GM18511 (cell line): ENCODE measurements around the gene POU6F2.

ENCODE experiments used
- ATAC-seq: cut with Tn5 transposase; IDR thresholded peaks from one replicate; pipeline ENCODE4 v1.9.1; 2021; ENCODE audit warnings: mild to moderate bottlenecking, moderate library complexity; ENCODE audit not compliant: unreplicated experiment

POU6F2 gene

DNA sequence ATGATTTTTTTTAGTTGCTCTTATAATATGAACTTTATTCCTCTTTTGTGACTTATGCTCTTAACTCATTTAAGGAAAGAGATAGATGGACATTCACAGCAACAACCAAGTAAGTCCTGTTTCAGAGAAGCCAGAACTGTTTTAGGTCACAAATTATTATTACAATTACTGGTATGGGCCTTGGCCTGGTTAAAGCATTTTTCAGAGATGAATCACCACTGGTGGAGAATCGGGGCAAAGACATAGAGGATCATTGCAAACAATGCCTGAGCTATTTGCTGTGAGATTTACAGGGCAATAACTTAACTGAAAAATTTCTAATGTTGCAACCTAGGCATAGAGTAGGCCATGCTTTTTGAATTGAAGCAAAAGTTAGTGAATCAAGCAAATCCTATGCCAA, 450.5 kb downstream of the POU6F2 start:
- ATAC-seq, result no peak

DNA sequence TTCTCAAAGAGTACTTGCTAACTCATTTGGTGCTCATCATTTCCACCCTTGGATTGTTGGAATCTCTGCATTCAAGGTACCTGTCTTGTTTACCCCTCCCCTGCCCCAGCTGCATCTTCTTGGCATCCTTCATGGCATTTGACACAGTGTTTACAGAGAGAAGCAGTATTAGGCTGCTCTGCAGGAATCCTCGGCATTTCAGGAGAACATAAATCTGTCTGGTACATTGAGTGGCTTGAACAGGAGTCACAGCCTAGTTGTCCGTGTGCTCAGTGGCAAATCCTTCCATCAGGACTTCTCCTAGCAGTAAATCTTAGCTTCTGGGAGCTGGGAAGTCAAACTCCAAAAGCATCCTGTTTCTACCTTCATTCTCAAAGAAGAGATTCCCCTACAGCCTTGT, 451.7 kb downstream of the POU6F2 start:
- ATAC-seq, result no peak

DNA sequence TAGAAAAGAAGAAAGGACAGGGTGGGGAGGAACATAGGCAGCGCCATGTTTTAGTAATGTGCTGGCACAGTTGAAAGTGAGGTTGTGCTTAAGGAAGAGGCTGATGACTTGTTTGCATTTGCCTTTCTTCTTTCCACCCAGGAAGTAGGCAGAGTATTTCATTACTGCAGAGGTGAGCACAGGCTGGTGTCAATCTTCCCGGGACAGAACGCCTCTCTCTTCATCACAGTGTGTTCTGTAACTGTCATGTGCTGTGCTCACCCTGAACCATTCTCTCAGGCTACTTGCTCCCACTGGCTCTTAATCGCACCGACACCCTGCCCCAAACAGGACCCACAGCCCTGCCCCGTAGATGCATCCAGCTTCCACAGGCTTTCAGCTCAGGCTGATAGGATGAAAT, 452.7 kb downstream of the POU6F2 start:
- ATAC-seq, result no peak

DNA sequence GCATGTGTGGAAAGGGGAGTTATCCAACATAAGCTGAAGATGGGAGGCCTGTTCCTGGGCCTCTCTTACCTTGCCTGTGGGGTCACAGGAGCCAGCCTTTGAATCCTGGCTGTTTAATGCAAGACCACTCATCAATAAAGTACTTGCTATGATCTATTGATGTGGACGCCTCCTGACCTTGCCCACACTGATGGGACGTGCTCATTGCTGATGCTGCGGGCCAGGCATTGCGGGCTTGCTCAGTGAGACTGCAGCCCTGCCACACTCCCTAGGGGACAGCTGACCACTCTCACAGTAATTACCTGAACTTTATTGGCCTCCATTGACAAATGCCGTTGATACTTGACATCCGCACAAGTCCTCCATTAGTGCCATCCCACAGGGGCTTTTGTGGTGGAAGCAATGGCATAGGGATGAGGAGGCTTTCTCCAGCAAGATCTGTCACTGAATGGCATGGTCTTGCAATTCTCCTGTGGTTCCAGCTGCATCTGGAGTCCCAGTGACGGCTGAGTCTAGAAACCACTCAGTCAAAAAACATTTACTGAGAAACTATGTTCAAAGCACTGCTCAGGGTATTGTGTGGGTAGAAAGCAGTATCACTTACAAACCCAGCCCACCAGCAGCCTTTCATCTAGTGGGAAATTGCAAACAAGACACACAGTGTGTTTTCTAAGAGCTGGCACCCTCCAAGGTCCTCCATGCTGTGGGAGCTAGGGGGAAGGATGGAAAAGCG, 453.4 kb downstream of the POU6F2 start:
- ATAC-seq, result no peak

DNA sequence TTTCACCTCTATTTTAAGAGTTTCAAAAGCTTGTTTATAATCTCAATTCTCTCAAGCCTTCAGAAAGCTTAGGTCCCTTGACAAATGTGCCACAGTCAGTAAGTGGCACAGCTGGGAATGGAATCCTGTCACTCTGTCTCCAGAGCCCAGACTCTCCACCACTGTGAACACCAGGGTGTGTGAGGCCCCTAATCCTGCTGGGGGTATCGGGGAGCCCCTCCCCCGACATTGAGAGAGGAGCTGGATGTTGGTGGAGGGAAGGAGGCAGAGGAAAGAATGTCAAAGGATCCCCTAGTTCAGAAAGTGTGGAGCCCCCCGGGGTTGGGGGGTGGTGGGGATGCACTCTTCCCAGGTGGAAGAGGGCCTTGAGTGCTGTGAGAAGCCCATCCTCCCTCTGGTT, 454.7 kb downstream of the POU6F2 start:
- ATAC-seq, result no peak

DNA sequence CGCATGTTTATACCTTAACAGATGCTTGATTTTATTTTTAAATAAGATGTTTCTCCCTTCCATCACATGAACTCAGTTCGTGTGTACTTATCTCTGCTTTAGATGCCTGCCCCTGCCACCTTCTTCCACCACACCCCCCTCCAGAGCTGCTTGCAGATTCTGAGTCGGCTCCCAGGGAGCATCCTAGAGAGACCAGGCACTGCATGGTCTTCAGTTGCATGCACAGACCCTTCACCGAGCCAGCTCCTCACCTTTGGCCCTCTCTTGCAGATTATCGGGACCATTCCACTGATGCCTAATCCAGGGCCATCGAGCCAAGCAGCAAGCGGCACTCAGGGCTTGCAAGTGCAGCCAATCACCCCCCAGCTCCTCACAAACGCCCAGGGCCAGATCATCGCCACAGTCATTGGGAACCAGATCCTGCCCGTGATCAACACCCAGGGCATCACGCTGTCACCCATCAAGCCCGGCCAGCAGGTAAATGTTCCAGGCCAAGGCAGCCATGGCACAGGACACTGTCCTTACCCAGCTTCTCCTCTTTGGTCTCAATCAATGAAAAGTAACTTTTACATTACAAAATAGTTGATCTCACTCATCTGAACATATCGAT, 455.2 kb downstream of the POU6F2 start:
- ATAC-seq, result no peak

DNA sequence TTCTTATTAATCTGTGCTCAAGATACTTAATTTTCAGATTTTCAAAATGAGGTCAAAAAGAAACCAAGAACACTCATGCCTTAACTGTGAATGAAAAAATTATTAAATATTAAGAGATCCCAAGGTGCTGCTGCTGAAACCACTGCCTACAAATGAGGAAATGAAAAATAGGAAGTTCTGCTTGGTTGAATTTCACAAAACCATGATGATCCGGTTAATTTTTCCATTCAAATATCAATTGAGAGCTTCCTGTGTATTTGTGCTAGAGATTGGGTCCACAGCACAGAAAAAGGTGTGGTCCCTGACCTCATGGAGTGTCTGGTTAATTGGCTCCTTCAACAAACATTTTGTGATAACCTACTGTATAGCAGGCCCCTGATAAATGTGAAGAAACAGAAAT, 455.8 kb downstream of the POU6F2 start:
- peak; percentile 71 for ATAC-seq

DNA sequence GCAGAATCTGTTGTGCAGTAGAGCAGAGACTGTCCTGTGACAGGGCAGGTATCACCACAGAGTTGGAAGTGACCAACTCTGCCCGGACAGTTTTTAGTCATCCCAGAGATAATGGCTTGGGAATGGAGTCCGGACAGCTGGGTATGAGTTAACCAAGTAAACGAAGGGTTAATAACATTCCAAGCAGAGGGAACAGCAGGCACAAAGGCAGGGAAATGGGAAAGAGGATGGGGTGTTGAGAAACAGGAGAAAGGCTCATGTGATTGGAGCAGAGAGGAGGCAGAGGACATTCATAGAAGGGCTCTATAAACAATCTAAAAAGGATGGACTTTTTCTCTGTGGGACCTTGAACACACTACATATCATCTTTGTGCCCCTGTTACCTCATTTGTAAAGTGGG, 456.3 kb downstream of the POU6F2 start:
- ATAC-seq, result no peak

DNA sequence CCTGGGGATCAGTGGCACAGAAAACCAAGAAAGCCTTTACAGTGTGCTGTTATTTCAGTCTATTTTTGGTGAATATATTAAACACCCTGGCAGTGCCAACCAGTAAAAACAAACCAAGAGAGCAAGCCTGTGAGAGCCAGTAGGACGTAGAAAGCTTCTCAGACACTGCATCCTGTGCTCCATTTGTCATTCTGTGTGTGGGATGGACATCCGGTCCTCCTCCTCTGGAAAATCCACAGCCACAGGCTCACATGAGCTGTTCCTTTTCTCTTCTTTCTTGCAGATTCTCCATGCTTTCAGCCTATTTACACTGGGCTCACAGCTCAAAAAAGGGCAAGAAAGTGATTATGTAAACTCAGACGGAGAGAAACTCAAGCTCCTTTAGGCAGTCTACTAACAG, 468.8 kb downstream of the POU6F2 start:
- ATAC-seq, result no peak

DNA sequence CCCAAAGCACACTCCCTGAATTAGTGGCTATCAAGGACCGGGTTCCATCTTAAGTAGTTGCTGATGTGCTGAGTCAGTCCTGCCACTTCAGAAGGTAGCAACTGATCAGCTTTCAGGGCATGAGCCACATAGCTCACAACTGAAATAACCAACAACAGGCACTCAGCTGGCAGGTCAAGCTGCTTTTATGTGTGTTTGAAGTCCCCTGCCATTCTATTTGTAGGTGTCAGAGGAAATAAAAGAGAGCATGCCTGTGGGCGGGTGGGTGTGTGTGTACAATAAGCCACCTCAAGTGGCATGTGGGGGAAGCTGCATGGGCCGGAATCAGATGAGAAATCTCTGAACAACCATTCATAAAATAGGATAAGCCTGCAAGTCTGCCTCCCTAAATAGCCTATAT, 474.2 kb downstream of the POU6F2 start:
- no peak for ATAC-seq

DNA sequence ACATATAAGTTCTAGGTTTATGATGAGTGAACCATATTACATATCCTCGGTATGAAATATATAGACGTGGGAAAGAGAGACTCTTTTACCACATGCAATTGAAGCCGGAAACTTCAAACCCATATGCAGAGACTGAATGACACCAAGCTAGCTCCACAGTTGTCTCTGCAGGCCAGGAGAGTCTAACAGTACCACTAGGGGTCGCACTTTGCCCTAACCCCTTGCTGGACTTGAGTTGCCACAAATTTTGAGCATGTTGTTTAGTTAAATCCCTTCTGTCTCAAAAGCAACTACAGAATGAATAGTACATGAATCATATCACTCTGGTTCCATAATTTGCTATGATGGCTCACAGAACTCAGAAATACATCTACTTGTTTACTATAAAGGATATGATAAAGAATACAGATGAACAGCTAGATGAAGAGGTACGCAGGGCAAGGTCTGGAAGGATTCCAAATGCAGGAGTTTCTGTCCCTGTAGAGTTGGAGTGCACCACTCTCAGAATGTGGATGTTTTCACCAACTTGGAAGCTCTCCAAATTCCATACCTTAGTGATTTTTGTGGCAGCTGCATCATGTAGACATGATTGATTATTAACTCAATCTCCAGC, 476.1 kb downstream of the POU6F2 start:
- peak; percentile 87 for ATAC-seq

DNA sequence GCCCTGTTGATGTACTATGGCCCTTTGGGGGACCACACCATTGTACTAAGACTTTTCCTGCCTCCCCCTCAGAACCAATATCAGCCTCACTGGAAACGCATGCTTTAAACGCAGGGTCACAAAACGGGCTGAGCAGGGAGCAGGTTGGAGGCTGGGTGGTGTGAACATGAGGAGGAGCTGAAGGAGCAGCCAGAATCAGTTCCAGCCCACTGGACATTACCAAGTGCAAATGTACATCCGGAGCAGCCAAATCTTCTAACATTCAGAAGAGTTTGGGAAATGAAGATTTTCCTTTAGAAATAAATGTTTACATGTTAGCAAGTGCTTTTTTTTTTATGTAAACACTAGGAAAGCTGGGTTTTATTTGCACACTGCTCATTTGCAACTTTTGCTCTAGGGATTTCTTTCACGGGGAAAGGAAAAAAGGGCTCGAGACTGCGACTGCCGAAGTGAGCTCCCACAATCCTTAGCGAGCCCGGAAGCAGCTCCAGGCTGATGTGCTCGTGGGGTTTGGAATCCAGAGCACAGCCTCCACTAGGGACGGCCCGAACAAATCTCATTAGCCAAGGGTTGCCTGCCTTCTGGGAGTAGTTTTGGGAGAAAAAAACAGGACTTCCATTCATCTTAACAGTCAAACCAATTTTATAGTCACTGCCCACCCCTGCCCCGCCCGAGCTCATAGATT, 480.5 kb downstream of the POU6F2 start:
- ATAC-seq, result no peak

DNA sequence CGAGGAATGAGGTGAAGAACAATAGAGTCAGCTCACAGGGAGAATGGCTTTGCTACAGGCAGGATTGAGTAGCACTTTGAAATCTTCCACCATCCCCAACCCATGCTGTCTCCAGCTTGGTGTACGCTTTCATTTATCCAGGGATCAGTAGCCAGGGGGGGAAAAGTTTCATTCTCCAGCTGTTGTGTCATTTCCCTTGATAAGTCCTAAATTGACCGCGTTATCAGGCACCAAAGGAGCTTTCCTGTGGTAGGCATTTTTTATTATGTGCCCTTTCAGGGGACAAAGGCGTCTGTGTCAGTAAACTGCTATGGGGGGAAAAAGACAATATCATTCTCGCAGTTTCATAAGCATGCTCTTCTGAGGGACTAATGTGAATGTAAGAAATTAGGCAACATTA, 481.9 kb downstream of the POU6F2 start:
- ATAC-seq, result no peak

DNA sequence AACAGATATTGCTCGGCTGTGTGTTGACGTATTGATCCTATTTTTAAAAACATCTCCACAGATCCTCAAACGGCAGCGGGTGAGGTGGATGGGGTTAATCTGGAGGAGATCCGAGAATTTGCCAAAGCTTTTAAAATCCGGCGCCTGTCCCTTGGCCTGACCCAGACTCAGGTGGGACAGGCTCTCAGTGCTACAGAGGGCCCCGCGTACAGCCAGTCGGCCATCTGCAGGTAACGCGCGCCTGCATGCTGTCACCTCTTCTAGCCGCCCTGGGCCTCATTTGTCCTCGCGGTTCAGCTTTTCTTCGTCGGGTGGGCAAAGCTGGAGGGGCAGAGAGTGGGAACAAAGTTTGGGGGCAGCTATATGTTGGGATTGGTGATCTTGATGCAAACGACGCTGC, 482.8 kb downstream of the POU6F2 start:
- no peak for ATAC-seq

DNA sequence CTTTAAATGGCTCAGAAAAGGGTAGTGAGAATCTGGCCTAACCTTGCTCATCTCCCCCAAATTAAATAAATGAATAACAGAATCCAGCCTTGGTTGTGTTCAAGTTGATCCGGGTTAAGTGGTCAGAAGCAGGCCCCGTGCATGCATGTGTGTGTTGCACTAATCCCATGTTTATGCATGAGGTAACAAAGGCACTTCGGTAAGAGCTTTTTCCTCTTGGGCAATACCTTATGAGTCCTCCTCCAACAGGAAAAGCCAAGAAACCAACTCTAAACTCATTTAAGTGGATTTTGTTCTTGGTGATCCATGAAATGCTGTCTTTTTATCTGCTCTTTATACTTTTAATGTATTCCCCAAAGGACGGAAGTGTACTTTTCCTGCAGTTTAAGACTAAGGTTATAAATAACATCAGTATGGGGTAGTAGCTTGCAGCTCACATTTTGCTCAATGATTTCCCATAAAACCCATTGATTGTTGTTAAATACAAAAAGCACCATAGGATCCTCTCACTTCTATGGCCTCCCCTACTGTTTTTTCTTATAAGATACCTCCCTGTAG, 483.6 kb downstream of the POU6F2 start:
- no peak for ATAC-seq

DNA sequence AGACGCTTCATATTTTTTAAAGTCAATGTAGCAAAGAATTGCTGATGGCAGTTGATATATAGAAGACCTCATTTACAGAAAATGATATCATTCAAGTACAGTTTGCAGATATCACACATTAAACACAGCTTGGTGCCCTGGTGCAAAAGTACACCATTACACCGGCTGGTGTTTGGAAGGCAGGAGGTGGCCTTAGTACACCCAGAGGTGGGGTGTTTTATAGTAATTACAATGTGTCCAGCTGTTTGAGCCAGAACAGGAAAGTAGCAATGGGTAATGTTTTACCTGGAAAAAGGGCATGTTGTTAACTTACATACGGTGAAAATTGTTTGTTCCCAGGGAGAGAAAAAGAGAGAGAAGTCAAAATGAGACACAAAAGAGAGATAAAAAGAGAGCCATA, 485.5 kb downstream of the POU6F2 start:
- ATAC-seq, result no peak

DNA sequence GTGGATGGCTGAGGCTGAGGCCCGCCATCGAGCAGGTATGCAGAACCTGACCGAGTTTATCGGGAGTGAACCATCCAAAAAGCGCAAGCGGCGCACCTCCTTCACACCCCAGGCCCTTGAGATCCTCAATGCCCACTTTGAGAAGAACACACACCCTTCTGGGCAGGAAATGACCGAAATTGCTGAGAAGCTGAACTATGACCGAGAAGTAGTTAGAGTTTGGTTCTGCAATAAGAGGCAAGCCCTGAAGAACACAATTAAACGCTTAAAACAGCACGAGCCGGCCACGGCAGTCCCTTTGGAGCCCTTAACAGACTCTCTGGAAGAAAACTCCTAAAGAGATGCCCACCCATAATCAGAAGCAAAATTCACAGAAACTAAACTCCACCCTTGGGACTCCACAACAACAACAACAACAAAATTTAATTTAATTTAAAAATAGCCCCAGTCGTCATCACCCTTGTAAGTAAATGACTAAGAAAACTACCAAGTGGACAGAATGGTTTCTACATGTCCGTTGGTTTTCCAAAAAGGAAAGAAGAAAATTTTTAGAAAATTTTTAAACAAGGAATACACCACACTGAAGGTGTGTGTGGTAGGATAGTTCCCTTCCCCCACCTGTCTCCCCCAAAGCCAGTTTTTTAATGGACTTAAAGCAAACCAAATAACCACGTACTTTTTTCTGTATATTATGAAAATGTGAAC, 486.8 kb downstream of the POU6F2 start:
- ATAC-seq, result peak; percentile 18

DNA sequence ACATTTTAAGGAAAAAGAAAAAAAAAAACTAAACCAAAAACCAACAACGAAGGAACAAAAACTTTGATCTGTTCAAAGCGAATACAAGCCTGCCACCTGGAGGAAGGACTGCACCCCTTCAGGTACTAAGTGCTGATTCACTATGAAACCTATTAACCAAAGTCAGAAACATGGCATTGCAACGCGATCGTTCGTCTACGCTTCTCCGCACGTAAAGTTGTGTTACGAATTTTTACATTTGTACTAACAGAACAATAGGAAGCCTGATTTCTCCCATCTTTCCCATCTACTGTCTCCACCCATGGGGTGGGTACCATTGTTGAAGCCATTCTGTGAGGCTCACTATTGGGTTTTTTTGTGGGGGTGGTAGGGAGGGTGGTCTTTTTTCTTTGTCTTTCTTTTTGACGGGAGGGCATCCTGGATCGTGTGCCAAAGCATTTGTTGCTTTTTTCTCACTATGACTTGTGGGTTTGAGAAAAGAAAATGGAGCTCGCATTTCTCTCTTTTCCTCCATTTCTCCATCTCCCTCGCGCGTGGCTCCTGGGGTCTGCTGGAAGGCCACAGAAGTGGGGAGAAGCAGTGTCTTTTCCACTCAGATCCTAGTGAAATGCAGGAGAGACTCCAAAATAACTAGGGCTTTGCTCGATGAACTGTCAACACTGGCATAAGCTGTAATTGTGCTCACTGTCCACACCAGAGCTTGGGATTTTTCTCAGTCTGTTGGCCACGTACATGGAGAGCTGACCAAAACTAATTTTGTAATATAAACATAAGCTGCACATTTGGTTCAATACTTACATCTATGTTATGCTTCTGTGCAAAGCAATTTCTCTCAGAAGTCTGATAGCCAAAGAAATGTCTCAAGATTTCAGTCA, 487.6 kb downstream of the POU6F2 start:
- ATAC-seq, result peak; percentile 91

DNA sequence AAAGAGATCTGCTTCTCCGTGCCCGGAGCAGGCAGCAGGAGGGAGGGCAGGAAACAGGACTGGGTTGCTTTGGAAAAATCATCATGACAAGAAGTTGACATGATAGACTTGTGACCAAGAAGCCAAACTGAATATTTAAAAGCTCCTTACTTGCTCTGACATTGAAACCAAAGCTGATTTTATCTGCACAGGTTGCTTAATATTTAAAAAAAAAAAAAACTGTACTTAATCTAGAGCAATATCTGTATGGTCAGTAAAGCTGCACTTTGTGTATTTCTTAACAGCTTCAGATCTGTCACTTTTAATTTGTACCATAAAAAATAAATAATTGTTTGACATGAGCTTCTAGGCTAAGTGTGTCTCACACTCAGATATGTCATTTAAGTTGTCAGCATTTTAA, 490.6 kb downstream of the POU6F2 start:
- ATAC-seq, result no peak

DNA sequence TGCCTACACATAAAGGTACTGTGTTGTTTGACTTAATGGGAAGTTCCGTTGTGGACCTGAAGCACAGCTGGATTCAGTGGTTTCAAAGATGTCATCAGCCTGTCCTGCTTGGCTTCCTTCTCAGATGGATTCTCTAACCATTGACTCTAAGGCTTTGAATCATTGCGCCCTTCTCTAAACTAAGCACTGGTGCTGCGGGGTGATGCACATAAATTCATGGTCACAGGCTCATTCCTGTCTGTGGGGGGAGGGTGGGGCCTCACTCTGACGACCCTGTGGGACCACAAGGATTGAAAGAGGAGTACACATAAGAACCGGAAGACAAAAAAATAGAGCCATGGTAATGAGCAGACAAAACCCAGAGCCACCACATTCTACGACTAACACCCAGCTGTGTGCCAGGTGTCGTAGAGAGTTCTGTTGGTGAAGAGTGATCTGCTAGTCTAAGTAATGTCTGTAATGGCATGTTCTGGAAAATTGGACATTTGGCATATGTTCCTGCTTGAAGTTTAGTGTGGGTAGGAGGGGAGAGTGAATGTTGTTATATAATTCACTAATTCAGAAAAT, 491.2 kb downstream of the POU6F2 start:
- ATAC-seq, result no peak
